ENCODE results near the gene PANX3. TPM values are rescaled to one million over a fixed set of nuclear protein-coding genes. Genes with fewer than 3 reads are reported as not detected.

PANX3 gene
- total and polyA plus RNA-seq, 2 of the 13 experiments (the other 11 are each of a cell fraction or from before 2014, with no cell fraction given) = not detected

DNA sequence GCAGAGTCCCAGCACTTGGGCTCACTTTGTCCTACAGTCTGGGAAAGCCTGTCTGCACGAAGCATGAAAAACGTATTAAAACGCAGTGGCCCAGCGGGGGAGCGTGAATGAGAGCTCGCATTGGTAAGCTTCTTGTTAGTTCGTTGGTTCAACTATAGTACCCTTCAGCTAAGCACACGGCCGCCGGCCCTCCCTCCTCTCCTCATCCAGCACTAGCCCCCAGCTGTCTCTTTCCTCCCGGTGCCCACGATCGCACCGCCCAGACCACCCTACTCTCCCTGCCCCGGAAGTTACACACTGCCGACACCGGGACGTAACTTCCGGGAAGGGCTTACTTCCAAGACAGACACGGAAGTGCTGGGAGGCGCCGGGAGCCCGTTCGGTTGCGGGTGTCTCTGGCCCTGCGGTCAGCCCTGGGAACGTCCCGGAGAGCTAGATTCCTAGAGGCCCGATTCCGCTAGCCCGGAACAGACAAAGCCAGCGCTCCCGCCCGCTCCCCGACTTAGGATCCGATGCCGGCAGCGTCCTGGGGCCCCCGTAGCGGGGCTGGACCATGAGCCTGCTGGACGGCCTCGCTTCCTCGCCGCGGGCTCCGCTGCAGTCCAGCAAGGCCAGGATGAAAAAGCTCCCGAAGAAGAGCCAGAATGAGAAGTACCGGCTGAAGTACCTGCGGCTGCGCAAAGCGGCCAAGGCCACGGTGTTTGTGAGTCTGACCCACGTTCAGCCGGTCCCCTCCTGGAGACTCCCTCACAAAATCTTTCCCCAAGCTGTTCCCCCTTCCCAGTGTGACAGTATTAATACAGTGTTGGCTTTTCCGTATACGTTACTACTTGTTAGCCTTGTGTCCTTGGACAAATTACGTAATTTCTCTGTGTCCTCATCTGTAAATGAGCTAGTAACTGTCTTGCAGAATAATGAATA, 11.6 kb downstream of the PANX3 start, which contains the start of gene TBRG1 (continued):
- TF ChIP-seq CENPBD1 (CRISPR knock-in tag; IDR thresholded peaks at IDR 0.05; ENCODE audit: borderline replicate concordance, low read depth) (no peak), ZNF781 (CRISPR knock-in tag; IDR thresholded peaks at IDR 0.05; ENCODE audit: borderline replicate concordance, not compliant biosample characterization) (no peak), ZBTB25 (CRISPR knock-in tag; IDR thresholded peaks at IDR 0.05) (peak; percentile 83; the same call in 1 of the 2 replicates), CREB3 (CRISPR knock-in tag; IDR thresholded peaks at IDR 0.05) (peak; percentile 76; the same call in 1 of the 2 replicates), HDAC1 (CRISPR knock-in tag; IDR thresholded peaks at IDR 0.05) (peak; percentile 89), KLF12 (CRISPR knock-in tag; IDR thresholded peaks at IDR 0.05; ENCODE audit: borderline replicate concordance) (no peak), ATF1 (CRISPR knock-in tag; IDR thresholded peaks at IDR 0.05) (peak; percentile 92), PHF20 (CRISPR knock-in tag; IDR thresholded peaks at IDR 0.05) (peak; percentile 96), ZNF83 (CRISPR knock-in tag; IDR thresholded peaks at IDR 0.05; ENCODE audit: borderline replicate concordance) (no peak; the same call in 1 of the 2 replicates), ZNF354B (CRISPR knock-in tag; IDR thresholded peaks at IDR 0.05) (no peak), ZNF546 (CRISPR knock-in tag; conservative IDR thresholded peaks at IDR 0.05) (peak; percentile 46; the same call in 1 of the 2 replicates), XRCC5 (optimal IDR thresholded peaks at IDR 0.05; ENCODE audit: low read length) (no peak), RXRA (CRISPR knock-in tag; IDR thresholded peaks at IDR 0.05) (peak; percentile 41; the same call in 1 of the 2 replicates), GRHL1 (CRISPR knock-in tag; conservative IDR thresholded peaks at IDR 0.05) (no peak), RFX1 (IDR thresholded peaks at IDR 0.05) (no peak), FUBP1 (CRISPR knock-in tag; IDR thresholded peaks at IDR 0.05; ENCODE audit: borderline replicate concordance) (no peak)
- TF ChIP-seq, protein P1, sequence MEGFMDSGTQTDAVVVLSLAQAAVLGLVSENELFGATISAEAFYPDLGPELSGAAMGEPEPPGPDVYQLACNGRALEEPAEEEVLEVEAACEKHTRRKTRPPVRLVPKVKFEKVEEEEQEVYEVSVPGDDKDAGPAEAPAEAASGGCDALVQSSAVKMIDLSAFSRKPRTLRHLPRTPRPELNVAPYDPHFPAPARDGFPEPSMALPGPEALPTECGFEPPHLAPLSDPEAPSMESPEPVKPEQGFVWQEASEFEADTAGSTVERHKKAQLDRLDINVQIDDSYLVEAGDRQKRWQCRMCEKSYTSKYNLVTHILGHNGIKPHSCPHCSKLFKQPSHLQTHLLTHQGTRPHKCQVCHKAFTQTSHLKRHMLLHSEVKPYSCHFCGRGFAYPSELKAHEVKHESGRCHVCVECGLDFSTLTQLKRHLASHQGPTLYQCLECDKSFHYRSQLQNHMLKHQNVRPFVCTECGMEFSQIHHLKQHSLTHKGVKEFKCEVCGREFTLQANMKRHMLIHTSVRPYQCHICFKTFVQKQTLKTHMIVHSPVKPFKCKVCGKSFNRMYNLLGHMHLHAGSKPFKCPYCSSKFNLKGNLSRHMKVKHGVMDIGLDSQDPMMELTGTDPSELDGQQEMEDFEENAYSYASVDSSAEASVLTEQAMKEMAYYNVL (CRISPR knock-in tag; IDR thresholded peaks at IDR 0.05; ENCODE audit: borderline replicate concordance) = peak; percentile 30; the same call in 1 of the 2 replicates
- TF ChIP-seq, protein P2, sequence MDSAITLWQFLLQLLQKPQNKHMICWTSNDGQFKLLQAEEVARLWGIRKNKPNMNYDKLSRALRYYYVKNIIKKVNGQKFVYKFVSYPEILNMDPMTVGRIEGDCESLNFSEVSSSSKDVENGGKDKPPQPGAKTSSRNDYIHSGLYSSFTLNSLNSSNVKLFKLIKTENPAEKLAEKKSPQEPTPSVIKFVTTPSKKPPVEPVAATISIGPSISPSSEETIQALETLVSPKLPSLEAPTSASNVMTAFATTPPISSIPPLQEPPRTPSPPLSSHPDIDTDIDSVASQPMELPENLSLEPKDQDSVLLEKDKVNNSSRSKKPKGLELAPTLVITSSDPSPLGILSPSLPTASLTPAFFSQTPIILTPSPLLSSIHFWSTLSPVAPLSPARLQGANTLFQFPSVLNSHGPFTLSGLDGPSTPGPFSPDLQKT (CRISPR knock-in tag; IDR thresholded peaks at IDR 0.05; ENCODE audit: borderline replicate concordance) = no peak
